Effector memory CD8-positive, alpha-beta T cell (primary cell): ENCODE results near the gene BCORL1.

ENCODE experiments used
- ATAC-seq: fragments of 150-1000 bp; cut with Tn5 transposase; replicated peaks from 2 replicates; pipeline ENCODE4 v1.10.0; 2021; ENCODE audit warnings: mild to moderate bottlenecking, moderate library complexity
- DNase-seq, 3 experiments: peaks; one replicate each; pipeline ENCODE4 v3.0.0; 2021
- H3K27ac Mint-ChIP-seq, 2 donors: one replicate each; pipeline ENCODE4 v1.8.0; 2022; ENCODE audit warnings: mild to moderate bottlenecking in 2 of 2, mixed read lengths in 2 of 2, moderate library complexity in 2 of 2
- H3K27me3 Mint-ChIP-seq, 2 donors: one replicate each; pipeline ENCODE4 v1.8.0; 2022; ENCODE audit warnings: mixed read lengths in 2 of 2
- H3K36me3 Mint-ChIP-seq: one replicate; pipeline ENCODE4 v1.8.0; 2022; ENCODE audit warnings: mild to moderate bottlenecking, moderate library complexity, mixed read lengths; ENCODE audit not compliant: insufficient read depth
- H3K4me1 Mint-ChIP-seq, 2 donors: one replicate each; pipeline ENCODE4 v1.8.0; 2022; ENCODE audit warnings: low read depth in 2 of 2, mixed read lengths in 2 of 2
- H3K4me3 Mint-ChIP-seq, 2 donors: one replicate each; pipeline ENCODE4 v1.8.0; 2022; ENCODE audit warnings: mild to moderate bottlenecking in 2 of 2, mixed read lengths in 2 of 2, moderate library complexity in 2 of 2
- H3K9me3 Mint-ChIP-seq, 2 donors: one replicate each; pipeline ENCODE4 v1.8.0; 2022; ENCODE audit warnings: mixed read lengths in 2 of 2

Gene BCORL1

DNA sequence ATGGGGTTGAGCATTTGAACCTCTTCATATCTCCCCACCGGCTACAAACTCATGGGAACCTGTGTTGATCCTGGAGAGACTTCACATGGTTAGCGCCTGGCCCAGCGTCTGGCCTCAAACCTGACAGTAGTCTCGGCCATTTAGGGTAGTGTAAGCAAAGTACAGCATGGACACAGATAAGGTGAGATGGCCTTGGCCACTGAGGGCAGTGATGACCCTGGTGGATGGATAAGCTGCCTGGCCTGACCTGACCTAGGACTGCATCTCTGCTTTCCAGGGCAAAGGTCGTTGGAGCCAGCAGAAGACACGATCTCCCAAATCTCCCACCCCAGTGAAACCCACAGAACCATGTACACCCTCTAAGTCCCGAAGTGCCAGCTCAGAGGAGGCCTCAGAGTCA, 51.7 kb downstream of the BCORL1 start:
- H3K9me3 Mint-ChIP-seq = no peaks in the 10 kb centered on the region
- ATAC-seq (no peak), DNase-seq (no peak)
- no peaks in the 10 kb centered on the region for H3K4me1 Mint-ChIP-seq
- no peak overlapping the region for H3K4me3 Mint-ChIP-seq
- no peaks in the 10 kb centered on the region for H3K27me3 Mint-ChIP-seq
- H3K27ac Mint-ChIP-seq = no peak overlapping the region
- peaks cover 30% of the 10 kb centered on the region for H3K36me3 Mint-ChIP-seq

DNA sequence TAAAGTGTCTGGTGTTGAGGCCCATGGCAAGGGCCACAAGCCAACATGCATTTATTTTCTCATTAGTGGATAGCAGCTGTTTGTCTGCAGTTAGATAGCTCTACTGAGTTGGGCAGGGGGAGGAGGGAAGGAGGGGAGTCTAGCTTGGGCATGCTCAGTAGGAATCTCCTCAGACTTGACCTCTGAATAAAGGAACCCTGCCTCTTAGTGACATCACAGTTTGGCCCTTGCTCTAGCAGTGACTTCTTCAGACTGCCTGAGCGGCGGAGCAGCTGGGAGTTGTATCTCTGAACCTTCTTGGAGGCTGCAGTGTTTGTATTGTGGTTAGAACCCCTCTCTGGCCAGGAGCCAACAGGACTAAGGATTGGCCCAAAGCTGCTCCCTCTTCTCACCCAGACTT, 57.4 kb downstream of the BCORL1 start:
- no peaks in the 10 kb centered on the region for H3K4me1 Mint-ChIP-seq
- no peaks in the 10 kb centered on the region for H3K27me3 Mint-ChIP-seq
- no peak for ATAC-seq
- H3K9me3 Mint-ChIP-seq = no peaks in the 10 kb centered on the region
- peaks cover 20% of the 10 kb centered on the region for H3K36me3 Mint-ChIP-seq
- no peak overlapping the region for H3K4me3 Mint-ChIP-seq
- H3K27ac Mint-ChIP-seq = peak overlapping the region in 1 of 2 donors; percentile 54
- no peak for DNase-seq

DNA sequence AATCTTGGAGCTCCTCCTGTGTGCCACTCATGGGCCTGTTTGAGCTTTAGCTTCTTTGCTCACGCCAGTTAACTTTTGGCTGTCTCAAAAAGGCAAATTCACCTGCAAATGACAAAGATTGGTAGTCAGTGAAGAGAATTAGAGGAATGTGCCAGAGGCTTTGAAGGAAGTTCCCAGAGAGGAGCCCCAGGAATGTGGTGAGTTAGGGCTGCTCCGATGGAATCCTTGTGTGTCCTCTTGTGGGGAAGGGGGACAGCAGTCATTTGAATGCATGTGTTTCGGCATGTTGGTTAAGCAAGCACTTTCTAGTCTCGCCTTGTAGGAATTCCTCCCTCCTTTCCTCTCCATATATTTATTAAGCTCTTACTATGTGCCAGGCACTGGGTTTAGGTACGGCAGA, 65.0 kb downstream of the BCORL1 start:
- H3K36me3 Mint-ChIP-seq = peaks cover 50% of the 10 kb centered on the region
- ATAC-seq = no peak

GRCh38 chrX:130048686-130049222, 66.3 kb downstream of the BCORL1 start:
- ATAC-seq (no peak), DNase-seq (no peak)
- Mint-ChIP-seq H3K4me3 (no peak overlapping the region), H3K36me3 (peaks cover 48% of the 10 kb centered on the region), H3K27ac (no peak overlapping the region), H3K9me3 (no peaks in the 10 kb centered on the region), H3K27me3 (no peaks in the 10 kb centered on the region), H3K4me1 (no peaks in the 10 kb centered on the region)

More for the DNA sequence above, 65.0 kb downstream of the BCORL1 start:
- no peak for DNase-seq
- Mint-ChIP-seq H3K4me1 (no peaks in the 10 kb centered on the region), H3K4me3 (no peak overlapping the region), H3K27me3 (no peaks in the 10 kb centered on the region), H3K27ac (no peak overlapping the region), H3K9me3 (no peaks in the 10 kb centered on the region)

- H3K27me3 Mint-ChIP-seq = no peaks in the 10 kb centered on the region
- DNase-seq (no peak), ATAC-seq (no peak)
- no peak overlapping the region for H3K27ac Mint-ChIP-seq
- no peaks in the 10 kb centered on the region for H3K9me3 Mint-ChIP-seq
- H3K4me3 Mint-ChIP-seq = no peak overlapping the region
- peaks cover 47% of the 10 kb centered on the region for H3K36me3 Mint-ChIP-seq
- H3K4me1 Mint-ChIP-seq = no peaks in the 10 kb centered on the region
These were observed 67.4 kb downstream of the BCORL1 start for GRCh38 chrX:130049821-130050220.

DNA sequence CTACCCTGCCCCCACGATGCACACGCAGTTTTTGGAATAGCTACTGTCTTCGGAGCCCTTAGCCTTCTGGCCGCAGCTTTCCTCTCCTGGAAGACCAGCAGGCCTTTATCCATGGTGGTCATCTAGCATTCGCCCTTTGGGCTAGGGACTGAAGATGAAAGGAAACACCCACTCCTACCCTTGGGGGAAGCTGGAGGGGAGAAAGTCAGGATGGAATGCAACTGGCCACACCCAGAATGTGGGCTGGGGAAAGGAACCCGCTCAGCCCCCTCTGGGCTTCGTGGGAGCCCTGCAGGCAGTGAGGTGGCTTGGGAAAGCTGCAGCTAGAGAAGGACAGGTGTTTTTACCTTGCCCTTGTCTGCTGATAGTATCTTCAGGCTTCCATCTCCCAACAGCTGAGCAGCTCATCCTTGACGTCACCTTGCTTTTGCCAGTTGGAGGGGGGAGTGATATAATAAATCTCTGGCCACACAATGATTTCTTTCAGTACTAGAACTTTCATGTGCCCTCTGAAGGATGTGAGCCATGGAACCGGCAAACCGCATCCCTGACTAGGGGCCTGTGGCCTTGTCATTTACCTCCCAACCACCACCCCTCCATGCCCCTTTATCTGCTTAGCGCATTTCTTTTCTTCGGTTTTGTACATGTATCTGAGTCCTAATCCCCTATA, 68.9 kb downstream of the BCORL1 start:
- Mint-ChIP-seq H3K27ac (no peak overlapping the region), H3K36me3 (peaks cover 47% of the 10 kb centered on the region), H3K4me3 (no peak overlapping the region), H3K4me1 (no peaks in the 10 kb centered on the region), H3K9me3 (no peaks in the 10 kb centered on the region), H3K27me3 (no peaks in the 10 kb centered on the region)
- DNase-seq = no peak
- ATAC-seq = no peak

- H3K4me1 Mint-ChIP-seq = no peaks in the 10 kb centered on the region
- no peaks in the 10 kb centered on the region for H3K27me3 Mint-ChIP-seq
- H3K27ac Mint-ChIP-seq = no peak overlapping the region
- H3K36me3 Mint-ChIP-seq = peaks cover 35% of the 10 kb centered on the region
- DNase-seq (no peak), ATAC-seq (no peak)
- no peaks in the 10 kb centered on the region for H3K9me3 Mint-ChIP-seq
- no peak overlapping the region for H3K4me3 Mint-ChIP-seq
These were observed 70.8 kb downstream of the BCORL1 start for GRCh38 chrX:130053236-130053635.

GRCh38 chrX:130055103-130055502, 72.7 kb downstream of the BCORL1 start:
- no peak for ATAC-seq
- H3K36me3 Mint-ChIP-seq = peaks cover 26% of the 10 kb centered on the region
- DNase-seq = no peak
- no peaks in the 10 kb centered on the region for H3K27me3 Mint-ChIP-seq
- H3K4me3 Mint-ChIP-seq = no peak overlapping the region
- H3K4me1 Mint-ChIP-seq = peaks cover 0 to 2% of the 10 kb centered on the region in 2 donors
- H3K9me3 Mint-ChIP-seq = no peaks in the 10 kb centered on the region
- H3K27ac Mint-ChIP-seq = no peak overlapping the region

GRCh38 chrX:130055899-130056298, 73.5 kb downstream of the BCORL1 start:
- no peak overlapping the region for H3K27ac Mint-ChIP-seq

GRCh38 chrX:130057209-130057608, 74.8 kb downstream of the BCORL1 start:
- H3K27ac Mint-ChIP-seq = no peak overlapping the region
- peak overlapping the region in 1 of 2 donors; percentile 42 for H3K4me3 Mint-ChIP-seq
- DNase-seq (no peak), ATAC-seq (no peak)
- H3K9me3 Mint-ChIP-seq = no peaks in the 10 kb centered on the region
- peaks cover 9% of the 10 kb centered on the region for H3K36me3 Mint-ChIP-seq
- peaks cover 0 to 4% of the 10 kb centered on the region in 2 donors for H3K4me1 Mint-ChIP-seq
- H3K27me3 Mint-ChIP-seq = no peaks in the 10 kb centered on the region

More at GRCh38 chrX:130055899-130056298, 73.5 kb downstream of the BCORL1 start:
- Mint-ChIP-seq H3K9me3 (no peaks in the 10 kb centered on the region), H3K4me1 (peaks cover 0 to 4% of the 10 kb centered on the region in 2 donors), H3K27me3 (no peaks in the 10 kb centered on the region), H3K36me3 (peaks cover 18% of the 10 kb centered on the region), H3K4me3 (no peak overlapping the region)
- ATAC-seq = no peak
- no peak for DNase-seq

- no peak overlapping the region for H3K4me3 Mint-ChIP-seq
- no peaks in the 10 kb centered on the region for H3K27me3 Mint-ChIP-seq
- peaks cover 0 to 4% of the 10 kb centered on the region in 2 donors for H3K4me1 Mint-ChIP-seq
These were observed 76.2 kb downstream of the BCORL1 start for GRCh38 chrX:130058652-130059051.

GRCh38 chrX:130060122-130061069, 78.0 kb downstream of the BCORL1 start:
- DNase-seq = peak; percentile 82 to 86 (median 82)
- Mint-ChIP-seq H3K36me3 (peaks cover 9% of the 10 kb centered on the region), H3K4me1 (peaks cover 0 to 4% of the 10 kb centered on the region in 2 donors), H3K27me3 (no peaks in the 10 kb centered on the region), H3K27ac (peak overlapping the region; percentile 41 to 62), H3K4me3 (peak overlapping the region; percentile 68 to 71), H3K9me3 (no peaks in the 10 kb centered on the region)
- ATAC-seq = peak; percentile 90

More at GRCh38 chrX:130058652-130059051, 76.2 kb downstream of the BCORL1 start:
- Mint-ChIP-seq H3K9me3 (no peaks in the 10 kb centered on the region), H3K27ac (peak overlapping the region in 1 of 2 donors; percentile 41), H3K36me3 (peaks cover 3% of the 10 kb centered on the region)
- no peak for DNase-seq
- ATAC-seq = no peak

- no peaks in the 10 kb centered on the region for H3K27me3 Mint-ChIP-seq
- H3K4me3 Mint-ChIP-seq = no peak overlapping the region
- H3K9me3 Mint-ChIP-seq = no peaks in the 10 kb centered on the region
- ATAC-seq (no peak), DNase-seq (no peak)
- peaks cover 62% of the 10 kb centered on the region for H3K36me3 Mint-ChIP-seq
- peaks cover 0 to 3% of the 10 kb centered on the region in 2 donors for H3K4me1 Mint-ChIP-seq
- no peak overlapping the region for H3K27ac Mint-ChIP-seq
These were observed 84.7 kb downstream of the BCORL1 start for GRCh38 chrX:130066975-130067615.
